GM23338 (cell line): ENCODE data around the gene TM9SF2. TPM values are rescaled to one million over a fixed set of nuclear protein-coding genes. Genes with fewer than 3 reads are reported as not detected.

Experiments used
- ATAC-seq: fragments of 200-7000 bp; cut with Tn5 transposase; 3 replicates; pipeline ENCODE4 v1.9.1; 2020
- DNase-seq: peaks from one replicate; pipeline ENCODE4 v3.0.0-alpha.2; 2015; ENCODE audit warnings: low spot score
- H2AFZ ChIP-seq: fragments of 200-600 bp; sonication (generic); 2 replicates; pipeline ENCODE4 v1.8.0; 2016; ENCODE audit warnings: antibody characterized with exemption, mild to moderate bottlenecking, moderate library complexity
- H3F3A ChIP-seq: fragments of 200-600 bp; sonication (generic); replicated peaks from 2 replicates; pipeline ENCODE4 v1.8.0; 2017; ENCODE audit warnings: antibody characterized with exemption, mixed run types, low read depth
- H3K27ac ChIP-seq: fragments of 200-600 bp; sonication (generic); 2 replicates; pipeline ENCODE4 v1.6.1; 2016; ENCODE audit warnings: low read depth
- H3K27me3 ChIP-seq: fragments of 200-600 bp; sonication (generic); 2 replicates; pipeline ENCODE4 v1.8.0; 2016; ENCODE audit warnings: mild to moderate bottlenecking, mixed run types, moderate library complexity; ENCODE audit not compliant: insufficient read depth
- H3K36me3 ChIP-seq: fragments of 200-600 bp; sonication (generic); 2 replicates; pipeline ENCODE4 v1.8.0; 2016; ENCODE audit warnings: mild to moderate bottlenecking; ENCODE audit not compliant: insufficient read depth
- H3K4me1 ChIP-seq: fragments of 200-600 bp; sonication (generic); 2 replicates; pipeline ENCODE4 v1.8.0; 2016; ENCODE audit warnings: mild to moderate bottlenecking, moderate library complexity; ENCODE audit not compliant: insufficient read depth
- H3K4me2 ChIP-seq: fragments of 200-600 bp; sonication (generic); 2 replicates; pipeline ENCODE4 v1.7.1; 2017; ENCODE audit warnings: mixed run types
- H3K4me3 ChIP-seq: fragments of 200-600 bp; sonication (generic); 2 replicates; pipeline ENCODE4 v1.6.1; 2016; ENCODE audit warnings: mixed run types
- H3K79me2 ChIP-seq: fragments of 200-600 bp; sonication (generic); replicated peaks from 2 replicates; pipeline ENCODE4 v1.8.0; 2017; ENCODE audit warnings: mild to moderate bottlenecking; ENCODE audit not compliant: insufficient read depth
- H3K9me2 ChIP-seq: fragments of 200-600 bp; sonication (generic); 2 replicates; pipeline ENCODE4 v1.8.0; 2017; ENCODE audit not compliant: insufficient read depth
- H4K20me1 ChIP-seq: fragments of 200-600 bp; sonication (generic); replicated peaks from 2 replicates; pipeline ENCODE4 v1.8.0; 2017; ENCODE audit warnings: mild to moderate bottlenecking; ENCODE audit not compliant: insufficient read depth
- H3K27ac Mint-ChIP-seq: 2 replicates; pipeline ENCODE4 v1.8.0; 2020; ENCODE audit warnings: inconsistent platforms, mild to moderate bottlenecking, moderate library complexity, mixed read lengths
- H3K27me3 Mint-ChIP-seq: 3 replicates; pipeline ENCODE4 v1.8.0; 2022; ENCODE audit warnings: low read depth, mild to moderate bottlenecking, moderate library complexity, mixed read lengths, inconsistent platforms; ENCODE audit not compliant: insufficient read depth, poor library complexity
- H3K36me3 Mint-ChIP-seq: 3 replicates; pipeline ENCODE4 v1.8.0; 2021; ENCODE audit warnings: low read depth, mild to moderate bottlenecking, inconsistent platforms, moderate library complexity, mixed read lengths
- H3K4me1 Mint-ChIP-seq: 3 replicates; pipeline ENCODE4 v1.8.0; 2020; ENCODE audit warnings: mild to moderate bottlenecking, inconsistent platforms, mixed read lengths
- H3K4me3 Mint-ChIP-seq: 3 replicates; pipeline ENCODE4 v1.8.0; 2021; ENCODE audit warnings: moderate library complexity, mild to moderate bottlenecking, inconsistent platforms, mixed read lengths
- H3K9me3 Mint-ChIP-seq: 3 replicates; pipeline ENCODE4 v1.8.0; 2020; ENCODE audit warnings: moderate library complexity, mild to moderate bottlenecking, inconsistent platforms, mixed read lengths
- CREB1 ChIP-seq: fragments of 250-450 bp; sonication (Bioruptor Pico); IDR thresholded peaks from 2 replicates; pipeline ENCODE4 v1.5.0; 2020; ENCODE audit warnings: low read depth, mild to moderate bottlenecking, moderate library complexity
- CTCF ChIP-seq, 2 experiments: fragments of 200-600 bp in 1 of 2; sonication (generic) in 1 of 2; conservative IDR thresholded peaks; 2 replicates each; pipeline versions ENCODE4 v1.5.1 to v1.6.1; 2016 to 2017; ENCODE audit warnings: antibody characterized with exemption in 2 of 2, low read depth in 2 of 2, mild to moderate bottlenecking in 2 of 2, moderate library complexity in 1 of 2
- ETS1 ChIP-seq: IDR thresholded peaks from 2 replicates; pipeline ENCODE4 v1.6.1; 2016; ENCODE audit warnings: antibody characterized with exemption
- EZH2 ChIP-seq: fragments of 200-600 bp; sonication (generic); IDR thresholded peaks from one replicate; pipeline ENCODE4 v1.8.0; 2017; ENCODE audit warnings: antibody characterized with exemption, mild to moderate bottlenecking, low read depth; ENCODE audit not compliant: unreplicated experiment
- EZH2phosphoT487 ChIP-seq: fragments of 200-600 bp; sonication (generic); IDR thresholded peaks from one replicate; pipeline ENCODE4 v1.8.1; 2018; ENCODE audit warnings: antibody characterized with exemption; ENCODE audit not compliant: unreplicated experiment
- JUNB ChIP-seq: IDR thresholded peaks from one replicate; pipeline ENCODE4 v1.6.1; 2016; ENCODE audit warnings: antibody characterized with exemption; ENCODE audit not compliant: unreplicated experiment
- NANOG ChIP-seq: IDR thresholded peaks from 2 replicates; pipeline ENCODE4 v1.6.1; 2016; ENCODE audit warnings: antibody characterized with exemption, borderline replicate concordance
- POLR2AphosphoS5 ChIP-seq: IDR thresholded peaks from 2 replicates; pipeline ENCODE4 v1.6.1; 2016; ENCODE audit warnings: antibody characterized with exemption, low read depth
- STAT1 ChIP-seq: IDR thresholded peaks from one replicate; pipeline ENCODE4 v1.6.1; 2016; ENCODE audit warnings: antibody characterized with exemption; ENCODE audit not compliant: unreplicated experiment
- ZNF331 ChIP-seq: fragments of 250-450 bp; sonication (Bioruptor Pico); IDR thresholded peaks from 2 replicates; pipeline ENCODE4 v1.5.0; 2020; ENCODE audit warnings: low read depth, mild to moderate bottlenecking, moderate library complexity
- ZNF462 ChIP-seq: fragments of 250-450 bp; sonication (Bioruptor Pico); IDR thresholded peaks from 2 replicates; pipeline ENCODE4 v1.5.0; 2020; ENCODE audit warnings: mild to moderate bottlenecking, moderate library complexity
- long read RNA-seq: library from polyadenylated mRNA; unstranded; transcript quantifications from one replicate; pipeline ENCODE4 v2.0.0, GENCODE V29; 2020; ENCODE audit not compliant: unreplicated experiment
- polyA plus RNA-seq: library from polyadenylated mRNA; unstranded; fragments of >200 nt; fragmentation: Nextera tagmentation; extraction: Ambion mirVana; gene quantifications from 2 replicates; pipeline ENCODE4 v1.2.1, GENCODE V29; 2016
- total RNA-seq: library from RNA; depleted of rRNA; stranded (reverse); fragments of >200 nt; shearing (Covaris generic); gene quantifications from 2 replicates; pipeline ENCODE4 v1.2.3, GENCODE V29; 2014; rRNA removed

TM9SF2 gene
- total RNA-seq (115 and 140 TPM in 2 replicates), polyA plus RNA-seq (49.4 and 50.5 TPM in 2 replicates)
- long read RNA-seq, transcript TM9SF2-201 (17 exons, 3,430 nt): major isoform, 29 of 47 reads
- long read RNA-seq, partial matches to known transcripts: 15 of 47 reads
- long read RNA-seq, other reads (novel, unspliced or antisense): 3 of 47 reads

- Histone ChIP-seq H3K4me1 (peaks cover 16% of the 10 kb centered on the region), H3K27ac (peak within 1 kb of the TSS; percentile 93), H2AFZ (peak within 1 kb of the TSS; percentile 58; the same call in 1 of the 2 replicates), H3K4me2 (peak within 1 kb of the TSS; percentile 91), H3K27me3 (no peaks in the 10 kb centered on the region), H3K9me2 (peaks cover 10% of the 10 kb centered on the region), H3K4me3 (peak within 1 kb of the TSS; percentile 89), H3F3A (peaks cover 10% of the 10 kb centered on the region), H3K79me2 (peaks cover 50% of the 10 kb centered on the region), H3K36me3 (no peaks in the 10 kb centered on the region), H4K20me1 (peaks cover 13% of the 10 kb centered on the region)
- peak within 1 kb of the TSS; percentile 98 for H3K27ac Mint-ChIP-seq
- TF ChIP-seq ZNF331 (CRISPR knock-in tag) (no peak), CREB1 (CRISPR knock-in tag) (peak; percentile 83), STAT1 (no peak), JUNB (no peak), POLR2AphosphoS5 (peak; percentile 67), EZH2 (no peak), NANOG (no peak), ETS1 (peak; percentile 82), EZH2phosphoT487 (no peak)
- H3K4me1 Mint-ChIP-seq: peaks cover 29% of the 10 kb centered on the region
- ATAC-seq (peak; percentile 70), DNase-seq (peak; percentile 99)
- peaks cover 7% of the 10 kb centered on the region; the same call in 2 of the 3 replicates for H3K9me3 Mint-ChIP-seq
- peak within 1 kb of the TSS; percentile 96 for H3K4me3 Mint-ChIP-seq
- peaks cover 20% of the 10 kb centered on the region for H3K27me3 Mint-ChIP-seq
- peaks cover 5% of the 10 kb centered on the region; the same call in 2 of the 3 replicates for H3K36me3 Mint-ChIP-seq
These were observed at the start of gene TM9SF2 for GRCh38 chr13:99501184-99501847. TM9SF2 (plus strand) TSS chr13:99501472; CDS start chr13:99501607, 135 bp downstream.

- no peaks in the 10 kb centered on the region for H3F3A ChIP-seq
- DNase-seq: no peak
- Mint-ChIP-seq H3K27ac (no peak overlapping the region), H3K4me3 (no peak overlapping the region), H3K4me1 (no peaks in the 10 kb centered on the region), H3K36me3 (peaks cover 5% of the 10 kb centered on the region; the same call in 2 of the 3 replicates), H3K27me3 (no peaks in the 10 kb centered on the region), H3K9me3 (peaks cover 7% of the 10 kb centered on the region; the same call in 1 of the 3 replicates)
- no peak overlapping the region for H2AFZ ChIP-seq
- no peaks in the 10 kb centered on the region for H3K36me3 ChIP-seq
- no peaks in the 10 kb centered on the region for H4K20me1 ChIP-seq
- H3K4me3 ChIP-seq: no peak overlapping the region
- H3K9me2 ChIP-seq: no peaks in the 10 kb centered on the region
- H3K27ac ChIP-seq: no peak overlapping the region
- H3K79me2 ChIP-seq: no peaks in the 10 kb centered on the region
- ATAC-seq: no peak
- H3K4me2 ChIP-seq: no peak overlapping the region
- H3K4me1 ChIP-seq: no peaks in the 10 kb centered on the region
- no peaks in the 10 kb centered on the region for H3K27me3 ChIP-seq
- TF ChIP-seq CREB1 (CRISPR knock-in tag) (no peak), CTCF (conservative IDR thresholded peaks at IDR 0.05; ENCODE audit: low read depth in 2 of 2) (no peak), ZNF331 (CRISPR knock-in tag) (no peak), ZNF462 (CRISPR knock-in tag) (no peak)
These were observed 46.6 kb upstream of the TM9SF2 start for GRCh38 chr13:99454518-99455183.
